ENCODE data around the gene NIP7. TPM values are rescaled to one million over a fixed set of nuclear protein-coding genes. Genes with fewer than 3 reads are reported as not detected.

Gene NIP7
- total and polyA plus RNA-seq, 2 of the 8 experiments (the other 6 are each of a cell fraction or from before 2014, with no cell fraction given), result 14.5 to 52.2 TPM

DNA sequence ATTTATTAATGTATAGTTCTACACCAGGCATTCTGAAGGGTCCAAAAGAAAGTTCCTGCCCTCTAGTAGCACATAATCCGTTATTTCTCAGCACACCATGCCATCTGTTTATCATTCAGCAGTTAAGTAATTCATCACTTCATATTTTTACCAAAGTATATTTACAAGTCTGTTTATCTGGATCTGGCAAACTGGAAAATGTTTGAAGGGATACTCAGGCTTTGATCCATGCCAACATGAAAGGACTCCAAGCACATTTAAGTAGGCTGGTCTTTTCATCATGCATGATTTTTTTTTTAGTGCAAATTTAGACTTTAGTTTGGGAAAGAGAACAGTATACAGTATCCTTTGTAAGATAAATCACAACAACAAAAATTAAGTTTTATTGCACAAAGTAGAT, 32.5 kb upstream of the NIP7 start:
- H3K4me1 ChIP-seq (replicated peaks in 1 of 4; ENCODE audit: control insufficient read depth in 3 of 4, insufficient read depth in 4 of 4, low read length in 3 of 4), result peaks cover 0 to 3% (median under 1%) of the 10 kb centered on the region in 4 experiments; a peak in 3 of 7 replicates
- H3K18ac ChIP-seq (ENCODE audit: extremely low read depth, low read length), result no peak overlapping the region
- H3K79me2 ChIP-seq (ENCODE audit: control insufficient read depth in 1 of 2, insufficient read depth in 2 of 2, low read length in 2 of 2), result peaks cover 0 to 3% of the 10 kb centered on the region in 2 experiments; a peak in 1 of 4 replicates
- H2BK12ac ChIP-seq (ENCODE audit: low read depth, low read length), result no peak overlapping the region
- H3K4me2 ChIP-seq (ENCODE audit: insufficient read depth in 1 of 2, low read depth in 2 of 2, low read length in 2 of 2), result no peak overlapping the region
- no peak overlapping the region for H3K14ac ChIP-seq (ENCODE audit: insufficient read length)
- 89% methylated on average over 1 of the region's 1 CpG; no CpG with 5 or more reads in 1 of the 2 experiments for WGBS, 2 experiments (ENCODE audit: extremely low coverage in 1 of 2, insufficient coverage in 1 of 2, insufficient read length in 1 of 2, insufficient replicate concordance in 2 of 2, low coverage in 1 of 2, low lambda C conversion rate in 2 of 2, missing lambda C conversion rate in 1 of 2)
- no peak overlapping the region for H4K5ac ChIP-seq (ENCODE audit: insufficient read length, low read depth, low read length)
- ChIA-PET CTCF (ENCODE audit: partially characterized antibody) (interaction anchor here (0.7 kb wide), 1 partner anchor 91 kb away, joined by 4 read pairs; no protein-coding TSS in a partner anchor), POLR2A (ENCODE audit: partially characterized antibody) (no interaction called here)
- no peaks in the 10 kb centered on the region; a peak in 1 of 8 replicates for H3K36me3 ChIP-seq (ENCODE audit: control insufficient read depth in 2 of 4, insufficient read depth in 4 of 4, low read length in 3 of 4)
- no peak overlapping the region for H2AK5ac ChIP-seq (ENCODE audit: low read depth, low read length)
- no peak overlapping the region for H4K91ac ChIP-seq (replicated peaks; ENCODE audit: insufficient read length, low read length)
- H3K4ac ChIP-seq (replicated peaks; ENCODE audit: insufficient read length, low read depth, low read length), result no peak overlapping the region
- H3K23me2 ChIP-seq (ENCODE audit: low read depth, low read length), result 0 out of 2 replicates have a peak, but pooled peaks cover 2% of the 10 kb centered on the region
- no peaks in the 10 kb centered on the region for H3K79me1 ChIP-seq (ENCODE audit: low read depth, low read length)
- H4K20me1 ChIP-seq (replicated peaks in 1 of 2; ENCODE audit: control insufficient read depth in 1 of 2, insufficient read depth in 2 of 2, low read length in 2 of 2), result peaks cover 2 to 3% of the 10 kb centered on the region in 2 experiments
- no peak overlapping the region for H2BK15ac ChIP-seq (ENCODE audit: low read length)
- no peak overlapping the region for H2BK5ac ChIP-seq (ENCODE audit: low read depth, low read length)
- H3K56ac ChIP-seq (replicated peaks; ENCODE audit: insufficient read length, low read depth, low read length), result no peak overlapping the region
- DNase-seq (ENCODE audit: low read depth in 1 of 2, low spot score in 2 of 2), result no peak
- H3K9ac ChIP-seq (replicated peaks in 1 of 4; ENCODE audit: extremely low read depth in 1 of 4, low read depth in 3 of 4, low read length in 3 of 4), result no peak overlapping the region
- no peak overlapping the region for H3K4me3 ChIP-seq (ENCODE audit: extremely low read depth in 1 of 4, insufficient read depth in 2 of 4, low read depth in 3 of 4, low read length in 4 of 4)
- H3K23ac ChIP-seq (ENCODE audit: insufficient read length), result no peak overlapping the region
- H2AFZ ChIP-seq (ENCODE audit: low read length), result no peak overlapping the region
- no peak overlapping the region for H4K8ac ChIP-seq (ENCODE audit: extremely low read depth, insufficient read depth, low read length)
- H3K27me3 ChIP-seq (replicated peaks in 1 of 4; ENCODE audit: control insufficient read depth in 3 of 4, extremely low read depth in 1 of 4, insufficient read depth in 3 of 4, low read length in 3 of 4), result no peaks in the 10 kb centered on the region
- FAIRE-seq, result no peak
- H2BK120ac ChIP-seq (replicated peaks; ENCODE audit: low read depth, low read length), result no peak overlapping the region
- H2BK20ac ChIP-seq (ENCODE audit: low read length), result no peak overlapping the region
- no peak overlapping the region for H3K27ac ChIP-seq (ENCODE audit: low read depth, low read length)
- no peaks in the 10 kb centered on the region for H3K9me3 ChIP-seq (ENCODE audit: insufficient read depth in 2 of 2, low read depth in 1 of 2, low read length in 1 of 2)
- no peak for TF ChIP-seq RFX5 (IDR thresholded peaks at IDR 0.05; ENCODE audit: borderline replicate concordance, low read depth, low read length)
- TF ChIP-seq SIX5 (IDR thresholded peaks at IDR 0.05; ENCODE audit: low read depth, low read length), result no peak
- TF ChIP-seq ATF3 (IDR thresholded peaks at IDR 0.05; ENCODE audit: insufficient read depth, low read depth, low read length), result no peak
- no peak for TF ChIP-seq CBX5 (IDR thresholded peaks at IDR 0.05; ENCODE audit: low read depth, low read length)
- no peak for TF ChIP-seq JUND (IDR thresholded peaks at IDR 0.05; ENCODE audit: low read length)
- no peak for TF ChIP-seq SP1 (IDR thresholded peaks at IDR 0.05; ENCODE audit: low read depth, low read length)
- TF ChIP-seq PHF8 (conservative IDR thresholded peaks at IDR 0.05; ENCODE audit: low read depth, low read length), result no peak
- no peak for TF ChIP-seq ATF2 (IDR thresholded peaks at IDR 0.05; ENCODE audit: low read length)
- TF ChIP-seq KDM4A (IDR thresholded peaks at IDR 0.05; ENCODE audit: low read depth, low read length, severe bottlenecking), result no peak
- TF ChIP-seq ZNF274 (IDR thresholded peaks at IDR 0.05; ENCODE audit: borderline replicate concordance, extremely low read depth, low read length), result no peak
- TF ChIP-seq EP300 (IDR thresholded peaks at IDR 0.05; ENCODE audit: borderline replicate concordance in 1 of 2, low read depth in 2 of 2, low read length in 2 of 2), result no peak
- TF ChIP-seq TBP (IDR thresholded peaks at IDR 0.05; ENCODE audit: low read depth, low read length), result no peak
